Common myeloid progenitor, CD34-positive (primary cell): ENCODE data around the gene MAN1C1.

Source experiments
- CTCF ChIA-PET: fragments of 350-600 bp; sonication (Branson Sonifier 250); formaldehyde crosslinking; loops from one replicate; lab custom pipeline; 2021; ENCODE audit warnings: antibody characterized with exemption; lab: Charles Lee
- POLR2A ChIA-PET: fragments of 350-600 bp; sonication (Branson Sonifier 250); formaldehyde crosslinking; loops from one replicate; lab custom pipeline; 2021; ENCODE audit warnings: antibody characterized with exemption; lab: Charles Lee
- DNase-seq, 3 donors: peaks; one replicate each; pipeline versions ENCODE4 v3.0.0 to v3.0.0-alpha.2; 2013
- H3K27ac ChIP-seq, 2 experiments: 1 replicate in 1 of 2; 2 replicates in 1 of 2; pipeline ENCODE4 v1.7.0; 2013; ENCODE audit warnings: inconsistent platforms in 2 of 2, low read length in 2 of 2, mild to moderate bottlenecking in 2 of 2, low read depth in 1 of 2, moderate library complexity in 1 of 2; ENCODE audit not compliant: severe bottlenecking in 2 of 2, insufficient read depth in 1 of 2, poor library complexity in 1 of 2
- H3K27me3 ChIP-seq, 5 experiments: replicated peaks in 2 of 5; 1 replicate in 3 of 5; 2 replicates in 2 of 5; pipeline versions ENCODE4 v1.6.1 to v1.7.0; 2013; ENCODE audit warnings: low read length in 4 of 5, mild to moderate bottlenecking in 2 of 5, moderate library complexity in 2 of 5, inconsistent platforms in 1 of 5; ENCODE audit not compliant: insufficient read depth in 5 of 5, control insufficient read depth in 4 of 5
- H3K36me3 ChIP-seq, 4 experiments: 1 replicate in 2 of 4; 2 replicates in 2 of 4; pipeline versions ENCODE4 v1.6.1 to v1.7.0; 2013; ENCODE audit warnings: low read length in 3 of 4, control low read depth in 1 of 4, mild to moderate bottlenecking in 1 of 4; ENCODE audit not compliant: control insufficient read depth in 4 of 4, insufficient read depth in 4 of 4
- H3K4me1 ChIP-seq, 4 experiments: 1 replicate in 3 of 4; 2 replicates in 1 of 4; pipeline versions ENCODE4 v1.6.1 to v1.7.1; 2013; ENCODE audit warnings: low read length in 3 of 4, mild to moderate bottlenecking in 3 of 4, control low read depth in 1 of 4, inconsistent platforms in 1 of 4, moderate library complexity in 1 of 4; ENCODE audit not compliant: control insufficient read depth in 4 of 4, insufficient read depth in 4 of 4; ENCODE audit errors: control extremely low read depth in 1 of 4
- H3K4me3 ChIP-seq, 7 experiments: 1 replicate in 4 of 7; 2 replicates in 3 of 7; pipeline versions ENCODE4 v1.5.1 to v1.7.0; 2013; ENCODE audit warnings: mild to moderate bottlenecking in 7 of 7, low read length in 6 of 7, moderate library complexity in 6 of 7, inconsistent platforms in 2 of 7, low read depth in 2 of 7, control low read depth in 1 of 7; ENCODE audit not compliant: insufficient read depth in 4 of 7, control insufficient read depth in 1 of 7; ENCODE audit errors: extremely low read depth in 1 of 7
- H3K9me3 ChIP-seq, 5 experiments: 1 replicate in 4 of 5; 2 replicates in 1 of 5; pipeline versions ENCODE4 v1.6.1 to v1.7.1; 2013; ENCODE audit warnings: low read length in 4 of 5, mild to moderate bottlenecking in 2 of 5, inconsistent platforms in 1 of 5, low read depth in 1 of 5, moderate library complexity in 1 of 5; ENCODE audit not compliant: control insufficient read depth in 4 of 5, insufficient read depth in 2 of 5; ENCODE audit errors: control extremely low read depth in 1 of 5
- WGBS: methylation state at CpG from one replicate; pipeline ENCODE4 v1.1.5; 2013; ENCODE audit not compliant: insufficient coverage; 5-methylcytosine and 5-hydroxymethylcytosine counted together

MAN1C1 gene

DNA sequence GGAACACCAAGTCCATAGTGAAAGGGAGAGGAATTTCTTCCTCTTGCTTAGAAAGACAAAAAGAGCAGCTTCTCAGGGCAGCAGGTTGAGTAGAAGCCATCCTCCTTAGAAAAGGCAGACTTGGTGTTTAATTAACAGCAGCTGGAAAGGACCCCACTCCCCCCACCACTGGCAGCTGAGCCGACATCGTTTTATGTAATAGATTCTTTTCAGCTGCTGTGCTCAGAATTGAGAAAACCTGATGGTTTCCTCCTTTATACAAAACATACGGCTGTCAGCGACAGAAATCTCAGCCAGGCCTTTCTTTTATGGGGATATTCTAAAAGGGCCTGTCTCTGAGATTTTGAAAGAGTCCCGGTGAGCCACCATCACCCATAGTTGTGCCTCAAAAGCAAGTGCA, 49.9 kb downstream of the MAN1C1 start:
- peaks cover 0 to 3% (median 0%) of the 10 kb centered on the region in 4 experiments for H3K4me1 ChIP-seq
- H3K9me3 ChIP-seq, result no peaks in the 10 kb centered on the region
- WGBS, result 100% methylated on average over 3 of the region's 5 CpGs
- no peaks in the 10 kb centered on the region for H3K36me3 ChIP-seq
- CTCF ChIA-PET, result interaction anchor here (1.2 to 1.5 kb wide), 2 partner anchors 10 to 66 kb away, joined by 3 to 5 read pairs; no protein-coding TSS in a partner anchor
- no peak for DNase-seq
- POLR2A ChIA-PET, result interaction anchor here (1.0 kb wide), 1 partner anchor 9 kb away, joined by 4 read pairs; no protein-coding TSS in a partner anchor
- H3K27me3 ChIP-seq, result no peaks in the 10 kb centered on the region
- H3K4me3 ChIP-seq, result no peak overlapping the region
- no peak overlapping the region for H3K27ac ChIP-seq

DNA sequence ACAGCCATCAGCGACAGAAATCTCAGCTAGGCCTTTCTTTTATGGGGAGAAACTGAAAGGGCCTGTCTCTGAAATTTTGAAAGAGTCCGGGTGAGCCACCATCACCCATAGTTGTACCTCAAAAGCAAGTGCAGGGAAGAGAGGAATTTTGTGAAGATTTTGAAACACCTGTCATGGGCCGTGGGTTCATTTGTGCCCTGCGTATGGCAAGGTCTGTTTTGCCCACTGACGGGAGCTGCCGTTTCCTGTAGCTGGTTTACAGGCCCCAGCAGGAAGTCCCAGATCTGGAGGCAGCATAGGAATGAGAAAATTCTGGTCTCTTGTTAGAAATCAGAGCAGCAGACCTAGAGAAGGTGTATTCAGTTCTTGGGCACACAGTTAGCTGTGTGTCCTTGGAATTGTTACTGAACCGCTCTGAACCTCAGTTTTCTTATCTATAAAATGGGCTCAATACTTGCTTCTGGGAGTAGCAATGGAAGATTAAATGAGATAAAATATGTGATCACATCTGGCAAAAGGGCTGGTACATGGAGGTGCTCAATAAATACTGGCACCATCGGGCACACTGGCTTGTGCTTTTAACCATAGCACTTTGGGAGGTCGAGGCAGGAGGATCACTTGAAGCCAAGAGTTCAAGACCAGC, 52.5 kb downstream of the MAN1C1 start:
- peaks cover 0 to 3% (median 0%) of the 10 kb centered on the region in 4 experiments for H3K4me1 ChIP-seq
- 44% methylated on average over 6 of the region's 9 CpGs for WGBS
- ChIA-PET POLR2A (interaction anchor here (0.6 kb wide), 1 partner anchor 93 kb away, joined by 4 read pairs; no protein-coding TSS in a partner anchor), CTCF (interaction anchor here (1.7 to 4.0 kb wide), 2 partner anchors 10 to 11 kb away, joined by 4 to 11 read pairs; no protein-coding TSS in a partner anchor)
- no peaks in the 10 kb centered on the region for H3K27me3 ChIP-seq
- no peaks in the 10 kb centered on the region for H3K36me3 ChIP-seq
- no peak for DNase-seq
- H3K27ac ChIP-seq, result no peak overlapping the region
- peaks cover 0 to 6% (median 0%) of the 10 kb centered on the region in 5 experiments for H3K9me3 ChIP-seq
- no peak overlapping the region for H3K4me3 ChIP-seq

DNA sequence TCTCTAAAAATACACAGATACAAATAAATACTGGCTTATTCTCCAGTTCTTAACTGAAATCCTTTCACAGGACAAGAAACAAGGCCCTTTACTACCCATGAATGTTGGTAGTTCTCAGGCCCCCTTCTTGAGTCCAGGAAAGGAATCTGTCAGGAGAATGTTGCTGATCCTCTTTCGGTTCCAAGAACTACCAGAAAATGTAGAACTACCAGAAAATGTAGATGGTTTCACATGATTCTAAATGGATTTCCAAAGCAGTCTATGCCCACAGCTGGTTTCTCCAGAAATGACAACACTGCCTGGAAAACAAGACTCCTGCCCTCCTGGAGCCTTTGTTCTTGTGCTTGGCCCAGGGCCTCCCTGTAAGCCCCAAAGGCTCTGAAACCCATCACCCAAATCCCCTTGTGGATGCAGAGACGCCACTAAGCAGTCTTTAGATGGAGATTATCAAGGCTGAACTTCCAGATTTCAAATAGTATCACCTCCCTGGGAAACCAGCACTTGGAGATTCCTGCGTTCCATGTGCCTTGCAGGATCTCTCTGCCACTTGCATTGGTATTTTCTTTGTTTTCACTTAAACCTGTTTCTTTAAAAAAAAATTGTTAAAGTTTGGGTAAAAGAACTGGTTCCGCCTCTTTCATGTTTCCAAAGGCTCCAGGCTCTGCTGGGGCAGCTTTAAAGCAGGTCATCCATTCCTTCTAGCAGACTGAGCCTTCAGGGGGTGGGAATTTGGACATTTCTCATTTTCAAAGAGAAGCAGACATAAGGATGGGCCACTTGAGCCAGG, 53.4 kb downstream of the MAN1C1 start:
- Histone ChIP-seq H3K27me3 (no peaks in the 10 kb centered on the region), H3K27ac (no peak overlapping the region), H3K4me3 (no peak overlapping the region), H3K4me1 (peaks cover 0 to 3% (median 0%) of the 10 kb centered on the region in 4 experiments), H3K9me3 (peaks cover 0 to 6% (median 0%) of the 10 kb centered on the region in 5 experiments), H3K36me3 (no peaks in the 10 kb centered on the region)
- ChIA-PET POLR2A (no interaction called here), CTCF (interaction anchor here (4.0 kb wide), 1 partner anchor 12 kb away, joined by 11 read pairs; no protein-coding TSS in a partner anchor)
- no peak for DNase-seq
- 100% methylated on average over 1 of the region's 4 CpGs for WGBS

DNA sequence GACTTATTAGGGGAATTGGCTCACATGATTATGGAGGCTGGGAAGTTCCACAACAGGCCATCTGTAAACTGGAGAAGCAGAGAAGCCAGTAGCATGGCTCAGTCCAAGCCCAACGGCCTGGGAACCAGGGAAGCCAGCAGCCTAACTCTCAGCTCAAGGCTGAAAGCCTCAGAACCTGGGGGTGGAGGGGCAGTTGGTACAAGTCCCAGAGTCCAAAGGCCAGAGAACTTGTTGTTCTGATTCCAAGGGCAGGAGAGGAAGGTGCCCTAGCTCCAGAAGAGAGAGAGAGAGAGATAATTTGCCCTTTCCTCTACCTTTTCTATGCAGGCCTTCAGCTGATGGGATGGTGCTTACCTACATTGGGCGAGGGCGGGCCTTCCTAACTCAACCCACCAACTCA, 55.3 kb downstream of the MAN1C1 start:
- peaks cover 0 to 6% (median 0%) of the 10 kb centered on the region in 5 experiments for H3K9me3 ChIP-seq
- no peak for DNase-seq
- no peaks in the 10 kb centered on the region for H3K27me3 ChIP-seq
- no peaks in the 10 kb centered on the region for H3K36me3 ChIP-seq
- ChIA-PET CTCF (interaction anchor here (0.6 to 4.0 kb wide), 3 partner anchors 10 to 14 kb away, joined by 3 to 11 read pairs (median 3); no protein-coding TSS in a partner anchor), POLR2A (no interaction called here)
- WGBS, result 100% methylated on average over 1 of the region's 3 CpGs
- H3K4me1 ChIP-seq, result peaks cover 0 to 11% (median 3%) of the 10 kb centered on the region in 4 experiments
- H3K27ac ChIP-seq, result no peak overlapping the region
- no peak overlapping the region for H3K4me3 ChIP-seq

DNA sequence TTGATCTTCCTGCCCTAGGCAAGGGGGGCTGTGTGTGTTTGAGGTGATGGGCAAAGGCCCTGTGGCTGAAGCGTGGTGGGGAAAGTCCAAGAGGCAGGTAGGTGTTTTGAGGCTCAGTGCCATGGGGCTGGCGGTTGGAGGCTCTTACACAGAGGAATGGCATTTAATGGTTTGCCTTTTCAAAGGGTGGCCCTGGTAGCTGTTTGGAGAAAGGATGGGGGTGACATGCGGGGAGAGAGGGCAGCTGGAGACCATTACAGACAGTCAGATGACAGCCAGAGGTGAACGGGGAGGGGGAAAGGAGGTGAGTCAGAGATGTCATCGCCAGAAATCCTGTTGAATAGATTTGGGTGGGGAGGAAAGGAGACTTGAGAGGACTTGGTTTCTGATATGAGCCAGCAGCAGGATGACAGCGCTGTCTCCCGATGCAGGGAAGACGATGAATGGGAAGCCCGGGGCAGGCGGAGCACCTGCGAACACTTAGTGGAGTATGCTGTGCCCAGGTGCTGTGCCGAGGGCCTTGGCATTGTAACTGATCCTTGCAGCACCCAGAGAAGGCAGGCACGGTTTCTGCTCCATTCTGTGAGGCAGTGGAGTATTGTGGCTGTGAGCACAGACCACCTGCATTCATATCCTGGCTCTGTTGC, 56.3 kb downstream of the MAN1C1 start:
- H3K27me3 ChIP-seq, result no peaks in the 10 kb centered on the region
- peaks cover 0 to 11% (median 3%) of the 10 kb centered on the region in 4 experiments for H3K4me1 ChIP-seq
- 96% methylated on average over 13 of the region's 13 CpGs for WGBS
- H3K9me3 ChIP-seq, result peaks cover 0 to 6% (median 0%) of the 10 kb centered on the region in 5 experiments
- H3K36me3 ChIP-seq, result no peaks in the 10 kb centered on the region
- H3K27ac ChIP-seq, result no peak overlapping the region
- CTCF ChIA-PET, result no interaction called here
- H3K4me3 ChIP-seq, result no peak overlapping the region
- POLR2A ChIA-PET, result no interaction called here
- DNase-seq, result no peak

DNA sequence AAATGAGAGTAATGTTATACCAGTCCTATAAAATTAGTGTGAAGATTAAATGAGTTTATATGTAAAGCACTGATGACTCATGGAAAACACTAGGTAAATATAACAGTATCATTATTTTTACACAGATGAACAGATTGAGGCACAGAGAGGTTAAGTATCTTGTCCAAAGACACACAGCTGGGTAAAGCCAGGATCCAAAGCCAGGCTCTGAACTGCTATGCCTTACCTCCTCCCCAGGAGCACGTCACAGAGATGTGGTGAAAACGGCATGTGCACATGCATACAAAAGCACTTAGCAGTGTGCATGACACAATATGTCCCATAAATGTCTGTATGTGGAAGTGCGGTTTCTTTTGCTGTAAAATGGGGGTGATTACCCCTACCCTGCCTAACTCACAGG, 56.9 kb downstream of the MAN1C1 start:
- WGBS, result no CpG with 5 or more reads among the region's 3 CpGs
- Histone ChIP-seq H3K4me1 (peaks cover 0 to 11% (median 3%) of the 10 kb centered on the region in 4 experiments), H3K27me3 (no peaks in the 10 kb centered on the region), H3K27ac (no peak overlapping the region), H3K4me3 (no peak overlapping the region), H3K36me3 (no peaks in the 10 kb centered on the region), H3K9me3 (peaks cover 0 to 6% (median 0%) of the 10 kb centered on the region in 5 experiments)
- DNase-seq, result no peak
- POLR2A ChIA-PET, result no interaction called here
- CTCF ChIA-PET, result no interaction called here
